Calu3 (cell line): ENCODE results near the gene WNT6. TPM values are rescaled to one million over a fixed set of nuclear protein-coding genes. Genes with fewer than 3 reads are reported as not detected.

ENCODE experiments used
- BruUV-seq: library from RNA; stranded (reverse); fragments of 400-500 nt; replicated peaks from 2 replicates; lab custom pipeline; 2021; lab: Mats Ljungman, UMichigan
- CTCF ChIA-PET: fragments of 300-600 bp; sonication (Branson Sonifier 250); formaldehyde crosslinking; loops from one replicate; lab custom pipeline; 2022; ENCODE audit warnings: antibody characterized with exemption; lab: Charles Lee
- DNase-seq: peaks from one replicate; pipeline ENCODE4 v3.0.0; 2022
- H3K27ac Mint-ChIP-seq: one replicate; pipeline ENCODE4 v1.8.0; 2022; ENCODE audit warnings: mixed read lengths; ENCODE audit not compliant: unreplicated experiment
- H3K27me3 Mint-ChIP-seq: one replicate; pipeline ENCODE4 v1.8.0; 2022; ENCODE audit warnings: mixed read lengths; ENCODE audit not compliant: unreplicated experiment
- H3K36me3 Mint-ChIP-seq: one replicate; pipeline ENCODE4 v1.8.0; 2022; ENCODE audit warnings: mild to moderate bottlenecking, moderate library complexity, mixed read lengths; ENCODE audit not compliant: insufficient read depth, unreplicated experiment
- H3K4me1 Mint-ChIP-seq: one replicate; pipeline ENCODE4 v1.8.0; 2022; ENCODE audit warnings: mild to moderate bottlenecking, low read depth, mixed read lengths; ENCODE audit not compliant: unreplicated experiment
- H3K4me3 Mint-ChIP-seq: one replicate; pipeline ENCODE4 v1.8.0; 2022; ENCODE audit warnings: mild to moderate bottlenecking, low read depth, moderate library complexity, mixed read lengths; ENCODE audit not compliant: unreplicated experiment
- H3K9me3 Mint-ChIP-seq: one replicate; pipeline ENCODE4 v1.8.0; 2022; ENCODE audit warnings: low read depth, mixed read lengths; ENCODE audit not compliant: unreplicated experiment
- CTCF ChIP-seq: fragments of 200-600 bp; IDR thresholded peaks from one replicate; pipeline ENCODE4 v1.8.0; 2022; ENCODE audit warnings: antibody characterized with exemption; ENCODE audit not compliant: unreplicated experiment
- intact Hi-C: fragments of 100-400 bp; cut with micrococcal nuclease; formaldehyde crosslinking; loops from one replicate; pipeline ENCODE4 v1.10.0; 2022; ENCODE audit not compliant: unreplicated experiment
- total RNA-seq: library from RNA; stranded (reverse); gene quantifications from 2 replicates; pipeline ENCODE4 v1.2.3, GENCODE V29; 2022

The WNT6 gene
- total RNA-seq, 1 experiment from 2014 or later: not detected

GRCh38 chr2:218894151-218894879, 34.7 kb downstream of the WNT6 start:
- BruUV-seq: no TSS peak
- CTCF ChIA-PET: interaction anchor here (1.6 to 2.8 kb wide), 2 partner anchors 18 kb away, joined by 9 to 16 read pairs; no protein-coding TSS in a partner anchor

GRCh38 chr2:218894880-218895157, 35.2 kb downstream of the WNT6 start:
- peak overlapping the region; percentile 61 for H3K4me3 Mint-ChIP-seq
- no peaks in the 10 kb centered on the region for H3K9me3 Mint-ChIP-seq
- no TSS peak for BruUV-seq
- CTCF ChIA-PET: interaction anchor here (1.6 kb wide), 1 partner anchor 18 kb away, joined by 9 read pairs; no protein-coding TSS in a partner anchor
- H3K27ac Mint-ChIP-seq: peak overlapping the region; percentile 77
- peaks cover 51% of the 10 kb centered on the region for H3K4me1 Mint-ChIP-seq
- no peak for TF ChIP-seq CTCF
- no peaks in the 10 kb centered on the region for H3K27me3 Mint-ChIP-seq
- intact Hi-C loops: no loop called here
- peaks cover 32% of the 10 kb centered on the region for H3K36me3 Mint-ChIP-seq
- no peak for DNase-seq

More at GRCh38 chr2:218894151-218894879, 34.7 kb downstream of the WNT6 start:
- no peak for TF ChIP-seq CTCF
- intact Hi-C loops: no loop called here
- H3K4me3 Mint-ChIP-seq: peak overlapping the region; percentile 61
- no peaks in the 10 kb centered on the region for H3K27me3 Mint-ChIP-seq
- peaks cover 32% of the 10 kb centered on the region for H3K36me3 Mint-ChIP-seq
- H3K9me3 Mint-ChIP-seq: no peaks in the 10 kb centered on the region
- no peak for DNase-seq
- H3K4me1 Mint-ChIP-seq: peaks cover 51% of the 10 kb centered on the region
- peak overlapping the region; percentile 77 for H3K27ac Mint-ChIP-seq

- no peak for TF ChIP-seq CTCF
- peak overlapping the region; percentile 61 for H3K4me3 Mint-ChIP-seq
- H3K27me3 Mint-ChIP-seq: peaks cover 1% of the 10 kb centered on the region
- no TSS peak for BruUV-seq
- peaks cover 32% of the 10 kb centered on the region for H3K36me3 Mint-ChIP-seq
- intact Hi-C loops: no loop called here
- peak; percentile 63 for DNase-seq
- H3K9me3 Mint-ChIP-seq: no peaks in the 10 kb centered on the region
- H3K4me1 Mint-ChIP-seq: peaks cover 51% of the 10 kb centered on the region
- CTCF ChIA-PET: interaction anchor here (1.6 to 3.6 kb wide), 3 partner anchors 15 to 85 kb away, joined by 4 to 20 read pairs (median 9); partner anchors contain the start of gene WNT10A
- H3K27ac Mint-ChIP-seq: peak overlapping the region; percentile 77
Measured at GRCh38 chr2:218895326-218895725, 35.7 kb downstream of the WNT6 start.

GRCh38 chr2:218895759-218896500, 36.3 kb downstream of the WNT6 start:
- Mint-ChIP-seq H3K4me1 (peaks cover 51% of the 10 kb centered on the region), H3K27ac (peak overlapping the region; percentile 77), H3K9me3 (no peaks in the 10 kb centered on the region), H3K36me3 (peaks cover 32% of the 10 kb centered on the region), H3K4me3 (peak overlapping the region; percentile 61), H3K27me3 (peaks cover 7% of the 10 kb centered on the region)
- intact Hi-C loops: no loop called here
- CTCF ChIA-PET: interaction anchor here (0.6 to 3.6 kb wide), 8 partner anchors 9 to 174 kb away, joined by 3 to 20 read pairs (median 6); partner anchors contain the start of genes CDK5R2 and WNT10A
- no peak for DNase-seq
- no peak for TF ChIP-seq CTCF
- no TSS peak for BruUV-seq
